ENCODE measurements around the gene CYP24A1. TPM values are rescaled to one million over a fixed set of nuclear protein-coding genes. Genes with fewer than 3 reads are reported as not detected.

CYP24A1 gene
- total and polyA plus RNA-seq, 2 of the 13 experiments (the other 11 are each of a cell fraction or from before 2014, with no cell fraction given): 9.4 to 32.7 TPM

DNA sequence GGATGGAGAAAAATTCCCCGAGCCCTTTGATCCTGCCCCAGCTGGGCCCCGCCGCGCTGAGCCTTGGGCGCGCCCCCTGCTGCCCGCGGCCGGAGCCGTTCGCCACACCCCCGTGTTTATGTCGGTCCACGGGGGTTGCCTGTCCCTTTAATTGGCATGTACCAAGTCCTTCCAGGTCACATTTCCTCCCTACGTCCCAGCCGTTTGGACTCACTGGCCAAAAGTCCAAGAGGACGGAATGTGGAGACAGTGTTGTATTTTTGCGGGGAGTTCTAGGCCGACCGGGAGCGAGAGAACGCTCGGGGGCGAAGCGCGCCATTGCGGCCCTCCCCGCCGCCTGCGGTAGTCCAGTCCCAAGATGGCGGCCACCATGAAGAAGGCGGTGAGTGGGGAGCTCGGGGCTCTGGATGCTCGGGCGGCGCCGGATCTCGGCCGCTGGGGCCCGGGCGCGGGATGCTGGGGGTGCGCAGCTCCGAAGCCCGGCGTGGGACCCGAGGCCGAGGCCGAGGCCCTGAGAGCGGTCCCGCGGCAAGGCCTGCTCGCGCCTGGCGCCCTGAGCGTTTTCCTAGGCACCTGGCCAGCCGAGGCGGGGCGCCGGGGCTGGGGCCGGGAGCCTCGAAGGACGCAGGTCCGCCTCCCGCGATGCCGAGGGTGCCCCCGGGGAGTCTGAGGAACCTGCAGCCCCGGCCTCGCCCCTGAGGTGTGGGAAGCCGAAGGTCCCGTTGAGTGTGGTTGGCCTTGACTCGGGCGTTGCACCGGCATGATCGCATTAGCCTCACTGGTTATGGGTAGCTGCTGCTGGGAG, 34.2 kb upstream of the CYP24A1 start, which contains the start of gene PFDN4 (continued):
- TF ChIP-seq, protein P1, sequence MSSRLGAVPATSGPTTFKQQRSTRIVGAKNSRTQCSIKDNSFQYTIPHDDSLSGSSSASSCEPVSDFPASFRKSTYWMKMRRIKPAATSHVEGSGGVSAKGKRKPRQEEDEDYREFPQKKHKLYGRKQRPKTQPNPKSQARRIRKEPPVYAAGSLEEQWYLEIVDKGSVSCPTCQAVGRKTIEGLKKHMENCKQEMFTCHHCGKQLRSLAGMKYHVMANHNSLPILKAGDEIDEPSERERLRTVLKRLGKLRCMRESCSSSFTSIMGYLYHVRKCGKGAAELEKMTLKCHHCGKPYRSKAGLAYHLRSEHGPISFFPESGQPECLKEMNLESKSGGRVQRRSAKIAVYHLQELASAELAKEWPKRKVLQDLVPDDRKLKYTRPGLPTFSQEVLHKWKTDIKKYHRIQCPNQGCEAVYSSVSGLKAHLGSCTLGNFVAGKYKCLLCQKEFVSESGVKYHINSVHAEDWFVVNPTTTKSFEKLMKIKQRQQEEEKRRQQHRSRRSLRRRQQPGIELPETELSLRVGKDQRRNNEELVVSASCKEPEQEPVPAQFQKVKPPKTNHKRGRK (CRISPR knock-in tag; IDR thresholded peaks at IDR 0.05): no peak
- TF ChIP-seq SMARCE1 (IDR thresholded peaks at IDR 0.05; ENCODE audit: borderline replicate concordance) (no peak), BHLHE40 (IDR thresholded peaks at IDR 0.05; ENCODE audit: low read length) (peak; percentile 99), YY1 (IDR thresholded peaks at IDR 0.05; ENCODE audit: insufficient read depth, insufficient replicate concordance, low read depth, low read length) (peak; percentile 98), HNRNPLL (IDR thresholded peaks at IDR 0.05; ENCODE audit: low read depth, low read length, poor library complexity, severe bottlenecking) (peak; percentile 79), ZNF44 (CRISPR knock-in tag; IDR thresholded peaks at IDR 0.05) (0 out of 2 replicates have a peak, but pooled peaks have one; percentile 58), TBL1XR1 (IDR thresholded peaks at IDR 0.05; ENCODE audit: borderline replicate concordance, low read length, partially characterized antibody) (peak; percentile 76), PHF20 (CRISPR knock-in tag; IDR thresholded peaks at IDR 0.05) (no peak; the same call in 1 of the 2 replicates), ZNF33A (CRISPR knock-in tag; IDR thresholded peaks at IDR 0.05; ENCODE audit: borderline replicate concordance) (peak; percentile 25; the same call in 1 of the 2 replicates), LCORL (IDR thresholded peaks at IDR 0.05) (no peak), LCORL (CRISPR knock-in tag; IDR thresholded peaks at IDR 0.05) (peak; percentile 81), ZNF773 (CRISPR knock-in tag; IDR thresholded peaks at IDR 0.05; ENCODE audit: borderline replicate concordance) (no peak; the same call in 1 of the 2 replicates)
- TF ChIP-seq, protein P2, sequence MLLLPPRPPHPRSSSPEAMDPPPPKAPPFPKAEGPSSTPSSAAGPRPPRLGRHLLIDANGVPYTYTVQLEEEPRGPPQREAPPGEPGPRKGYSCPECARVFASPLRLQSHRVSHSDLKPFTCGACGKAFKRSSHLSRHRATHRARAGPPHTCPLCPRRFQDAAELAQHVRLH (CRISPR knock-in tag; IDR thresholded peaks at IDR 0.05; ENCODE audit: borderline replicate concordance, low read depth): peak; percentile 97
- TF ChIP-seq, protein P3, sequence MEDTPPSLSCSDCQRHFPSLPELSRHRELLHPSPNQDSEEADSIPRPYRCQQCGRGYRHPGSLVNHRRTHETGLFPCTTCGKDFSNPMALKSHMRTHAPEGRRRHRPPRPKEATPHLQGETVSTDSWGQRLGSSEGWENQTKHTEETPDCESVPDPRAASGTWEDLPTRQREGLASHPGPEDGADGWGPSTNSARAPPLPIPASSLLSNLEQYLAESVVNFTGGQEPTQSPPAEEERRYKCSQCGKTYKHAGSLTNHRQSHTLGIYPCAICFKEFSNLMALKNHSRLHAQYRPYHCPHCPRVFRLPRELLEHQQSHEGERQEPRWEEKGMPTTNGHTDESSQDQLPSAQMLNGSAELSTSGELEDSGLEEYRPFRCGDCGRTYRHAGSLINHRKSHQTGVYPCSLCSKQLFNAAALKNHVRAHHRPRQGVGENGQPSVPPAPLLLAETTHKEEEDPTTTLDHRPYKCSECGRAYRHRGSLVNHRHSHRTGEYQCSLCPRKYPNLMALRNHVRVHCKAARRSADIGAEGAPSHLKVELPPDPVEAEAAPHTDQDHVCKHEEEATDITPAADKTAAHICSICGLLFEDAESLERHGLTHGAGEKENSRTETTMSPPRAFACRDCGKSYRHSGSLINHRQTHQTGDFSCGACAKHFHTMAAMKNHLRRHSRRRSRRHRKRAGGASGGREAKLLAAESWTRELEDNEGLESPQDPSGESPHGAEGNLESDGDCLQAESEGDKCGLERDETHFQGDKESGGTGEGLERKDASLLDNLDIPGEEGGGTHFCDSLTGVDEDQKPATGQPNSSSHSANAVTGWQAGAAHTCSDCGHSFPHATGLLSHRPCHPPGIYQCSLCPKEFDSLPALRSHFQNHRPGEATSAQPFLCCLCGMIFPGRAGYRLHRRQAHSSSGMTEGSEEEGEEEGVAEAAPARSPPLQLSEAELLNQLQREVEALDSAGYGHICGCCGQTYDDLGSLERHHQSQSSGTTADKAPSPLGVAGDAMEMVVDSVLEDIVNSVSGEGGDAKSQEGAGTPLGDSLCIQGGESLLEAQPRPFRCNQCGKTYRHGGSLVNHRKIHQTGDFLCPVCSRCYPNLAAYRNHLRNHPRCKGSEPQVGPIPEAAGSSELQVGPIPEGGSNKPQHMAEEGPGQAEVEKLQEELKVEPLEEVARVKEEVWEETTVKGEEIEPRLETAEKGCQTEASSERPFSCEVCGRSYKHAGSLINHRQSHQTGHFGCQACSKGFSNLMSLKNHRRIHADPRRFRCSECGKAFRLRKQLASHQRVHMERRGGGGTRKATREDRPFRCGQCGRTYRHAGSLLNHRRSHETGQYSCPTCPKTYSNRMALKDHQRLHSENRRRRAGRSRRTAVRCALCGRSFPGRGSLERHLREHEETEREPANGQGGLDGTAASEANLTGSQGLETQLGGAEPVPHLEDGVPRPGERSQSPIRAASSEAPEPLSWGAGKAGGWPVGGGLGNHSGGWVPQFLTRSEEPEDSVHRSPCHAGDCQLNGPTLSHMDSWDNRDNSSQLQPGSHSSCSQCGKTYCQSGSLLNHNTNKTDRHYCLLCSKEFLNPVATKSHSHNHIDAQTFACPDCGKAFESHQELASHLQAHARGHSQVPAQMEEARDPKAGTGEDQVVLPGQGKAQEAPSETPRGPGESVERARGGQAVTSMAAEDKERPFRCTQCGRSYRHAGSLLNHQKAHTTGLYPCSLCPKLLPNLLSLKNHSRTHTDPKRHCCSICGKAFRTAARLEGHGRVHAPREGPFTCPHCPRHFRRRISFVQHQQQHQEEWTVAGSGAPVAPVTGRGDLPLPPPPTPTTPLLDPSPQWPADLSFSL (CRISPR knock-in tag; IDR thresholded peaks at IDR 0.05): peak; percentile 72; the same call in 1 of the 2 replicates
- TF ChIP-seq, protein P4, sequence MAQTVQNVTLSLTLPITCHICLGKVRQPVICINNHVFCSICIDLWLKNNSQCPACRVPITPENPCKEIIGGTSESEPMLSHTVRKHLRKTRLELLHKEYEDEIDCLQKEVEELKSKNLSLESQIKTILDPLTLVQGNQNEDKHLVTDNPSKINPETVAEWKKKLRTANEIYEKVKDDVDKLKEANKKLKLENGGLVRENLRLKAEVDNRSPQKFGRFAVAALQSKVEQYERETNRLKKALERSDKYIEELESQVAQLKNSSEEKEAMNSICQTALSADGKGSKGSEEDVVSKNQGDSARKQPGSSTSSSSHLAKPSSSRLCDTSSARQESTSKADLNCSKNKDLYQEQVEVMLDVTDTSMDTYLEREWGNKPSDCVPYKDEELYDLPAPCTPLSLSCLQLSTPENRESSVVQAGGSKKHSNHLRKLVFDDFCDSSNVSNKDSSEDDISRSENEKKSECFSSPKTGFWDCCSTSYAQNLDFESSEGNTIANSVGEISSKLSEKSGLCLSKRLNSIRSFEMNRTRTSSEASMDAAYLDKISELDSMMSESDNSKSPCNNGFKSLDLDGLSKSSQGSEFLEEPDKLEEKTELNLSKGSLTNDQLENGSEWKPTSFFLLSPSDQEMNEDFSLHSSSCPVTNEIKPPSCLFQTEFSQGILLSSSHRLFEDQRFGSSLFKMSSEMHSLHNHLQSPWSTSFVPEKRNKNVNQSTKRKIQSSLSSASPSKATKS (CRISPR knock-in tag; IDR thresholded peaks at IDR 0.05): 0 out of 2 replicates have a peak, but pooled peaks have one; percentile 76
- TF ChIP-seq, protein P5, sequence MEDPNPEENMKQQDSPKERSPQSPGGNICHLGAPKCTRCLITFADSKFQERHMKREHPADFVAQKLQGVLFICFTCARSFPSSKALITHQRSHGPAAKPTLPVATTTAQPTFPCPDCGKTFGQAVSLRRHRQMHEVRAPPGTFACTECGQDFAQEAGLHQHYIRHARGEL (CRISPR knock-in tag; IDR thresholded peaks at IDR 0.05): peak; percentile 37; the same call in 1 of the 2 replicates
